Jurkat, Clone E6-1 (cell line): ENCODE results near the gene ZBTB32.
"Not testable (repeated sequence)": the region's sequence is repeated elsewhere in the genome, so short reads cannot be mapped to it uniquely, and the experiment has no call there.

ENCODE experiments used
- DNase-seq: peaks from one replicate; pipeline ENCODE4 v3.0.0-alpha.2; 2011; ENCODE audit warnings: low read depth, low spot score
- H3K4me3 ChIP-seq: 2 replicates; pipeline ENCODE4 v1.5.1; 2011; ENCODE audit warnings: mild to moderate bottlenecking, low read length, control low read depth, moderate library complexity

ZBTB32 gene

DNA sequence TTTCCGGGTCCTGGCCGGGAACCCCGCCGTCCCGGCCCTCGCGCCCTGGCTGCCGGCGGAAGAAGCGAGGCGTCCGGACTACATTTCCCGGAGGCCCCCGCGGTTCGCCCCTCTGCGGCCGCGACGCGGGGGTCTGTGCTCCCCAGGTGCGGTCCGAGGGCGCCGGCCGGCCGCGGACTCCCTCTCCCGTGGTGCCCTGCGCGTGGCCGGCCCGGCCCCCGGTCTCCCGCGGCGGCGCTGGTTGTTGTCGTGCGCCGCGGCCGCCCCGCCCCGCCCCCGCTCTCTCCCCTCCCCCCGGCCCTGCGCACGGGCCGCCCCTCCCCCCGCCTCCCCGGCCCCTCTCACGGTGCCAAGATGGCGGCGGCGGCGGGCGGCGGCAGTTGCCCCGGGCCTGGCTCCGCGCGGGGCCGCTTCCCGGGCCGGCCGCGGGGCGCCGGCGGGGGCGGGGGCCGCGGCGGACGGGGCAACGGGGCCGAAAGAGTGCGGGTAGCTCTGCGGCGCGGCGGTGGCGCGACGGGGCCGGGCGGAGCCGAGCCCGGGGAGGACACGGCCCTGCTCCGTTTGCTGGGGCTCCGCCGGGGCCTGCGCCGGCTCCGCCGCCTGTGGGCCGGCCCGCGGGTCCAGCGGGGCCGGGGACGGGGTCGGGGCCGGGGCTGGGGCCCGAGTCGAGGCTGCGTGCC, 13.4 kb downstream of the ZBTB32 start, which contains the start of gene KMT2B:
Gene KMT2B (plus strand): TSS at position 339 of the 680 bp plus-strand sequence. CDS start 16 bp downstream, at position 355.
- no peak for DNase-seq
- H3K4me3 ChIP-seq, result peak within 1 kb of the TSS; percentile 87

DNA sequence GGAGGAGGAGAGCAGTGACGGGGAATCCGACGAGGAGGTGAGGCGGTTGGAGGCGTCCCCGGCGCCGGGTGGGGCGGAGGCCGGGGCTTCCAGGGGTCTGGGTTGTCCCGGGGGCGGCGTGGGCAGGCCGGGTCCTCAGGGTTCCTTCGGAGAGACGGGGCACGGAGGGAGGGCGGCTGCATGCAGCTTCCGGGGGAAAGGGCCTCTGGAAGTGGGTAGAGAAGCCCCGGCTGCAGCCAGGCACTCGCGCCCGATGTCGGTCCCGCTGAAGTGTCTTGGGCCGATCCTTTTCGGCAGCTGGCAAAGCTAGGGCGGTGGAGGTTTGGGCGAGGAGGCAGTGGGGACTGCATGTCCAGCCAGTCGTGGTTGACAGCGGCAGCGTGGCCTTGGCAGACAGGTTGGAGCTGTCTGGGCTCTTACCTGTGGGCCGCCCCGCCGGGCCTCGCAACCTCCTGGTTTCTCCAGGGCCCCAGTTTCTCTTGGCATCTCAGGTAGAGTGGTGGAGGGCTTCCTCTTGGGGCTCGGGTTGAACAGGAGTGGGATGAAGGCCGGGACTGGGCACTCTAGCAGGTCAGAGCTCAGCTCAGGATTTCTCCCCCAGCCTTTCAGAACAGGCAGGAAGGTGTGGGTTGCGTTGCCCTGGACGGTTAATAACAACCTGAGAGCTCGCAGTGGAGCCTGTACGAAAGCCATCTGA, 14.1 kb downstream of the ZBTB32 start:
- H3K4me3 ChIP-seq, result peak overlapping the region; percentile 87
- DNase-seq, result no peak

- no peak for DNase-seq
- no peak overlapping the region for H3K4me3 ChIP-seq
Measured at GRCh38 chr19:35719402-35720162, 15.2 kb downstream of the ZBTB32 start.

GRCh38 chr19:35720163-35720524, 15.8 kb downstream of the ZBTB32 start:
- H3K4me3 ChIP-seq, result no peak overlapping the region
- no peak for DNase-seq

GRCh38 chr19:35720648-35721047, 16.3 kb downstream of the ZBTB32 start:
- H3K4me3 ChIP-seq, result no peak overlapping the region
- no peak for DNase-seq

GRCh38 chr19:35721374-35721773, 17.0 kb downstream of the ZBTB32 start:
- DNase-seq, result no peak
- H3K4me3 ChIP-seq, result no peak overlapping the region

DNA sequence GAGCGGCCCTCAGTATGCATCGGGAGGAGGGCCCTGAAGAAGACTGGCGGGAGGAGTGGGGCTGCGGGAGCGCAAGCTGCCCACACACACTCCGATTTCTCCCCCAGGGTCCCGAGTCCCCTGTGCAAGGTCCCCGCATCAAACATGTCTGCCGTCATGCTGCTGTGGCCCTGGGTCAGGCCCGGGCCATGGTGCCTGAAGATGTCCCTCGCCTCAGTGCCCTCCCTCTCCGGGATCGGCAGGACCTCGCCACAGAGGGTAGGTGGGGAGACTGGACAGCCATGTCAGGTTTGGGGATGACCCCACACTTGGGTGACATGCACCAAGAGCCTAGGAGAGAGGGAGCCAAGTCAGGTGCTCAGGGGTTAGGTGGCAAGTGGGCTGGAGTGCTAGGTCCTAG, 18.1 kb downstream of the ZBTB32 start:
- H3K4me3 ChIP-seq, result no peak overlapping the region
- DNase-seq, result no peak

DNA sequence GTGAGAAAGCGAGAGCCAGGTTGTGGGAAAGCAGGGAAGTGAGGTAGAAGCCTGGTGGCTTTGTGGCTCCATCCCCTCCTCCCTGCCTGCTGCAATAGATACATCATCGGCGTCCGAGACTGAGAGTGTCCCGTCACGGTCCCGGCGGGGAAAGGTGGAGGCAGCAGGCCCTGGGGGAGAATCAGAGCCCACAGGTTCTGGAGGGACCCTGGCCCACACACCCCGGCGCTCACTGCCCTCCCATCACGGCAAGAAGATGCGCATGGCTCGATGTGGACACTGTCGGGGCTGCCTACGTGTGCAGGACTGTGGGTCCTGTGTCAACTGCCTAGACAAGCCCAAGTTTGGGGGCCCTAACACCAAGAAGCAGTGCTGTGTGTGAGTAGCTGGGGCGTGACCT, 18.5 kb downstream of the ZBTB32 start:
- DNase-seq, result no peak
- no peak overlapping the region for H3K4me3 ChIP-seq

GRCh38 chr19:35723671-35724070, 19.3 kb downstream of the ZBTB32 start:
- DNase-seq, result no peak
- no peak overlapping the region for H3K4me3 ChIP-seq

DNA sequence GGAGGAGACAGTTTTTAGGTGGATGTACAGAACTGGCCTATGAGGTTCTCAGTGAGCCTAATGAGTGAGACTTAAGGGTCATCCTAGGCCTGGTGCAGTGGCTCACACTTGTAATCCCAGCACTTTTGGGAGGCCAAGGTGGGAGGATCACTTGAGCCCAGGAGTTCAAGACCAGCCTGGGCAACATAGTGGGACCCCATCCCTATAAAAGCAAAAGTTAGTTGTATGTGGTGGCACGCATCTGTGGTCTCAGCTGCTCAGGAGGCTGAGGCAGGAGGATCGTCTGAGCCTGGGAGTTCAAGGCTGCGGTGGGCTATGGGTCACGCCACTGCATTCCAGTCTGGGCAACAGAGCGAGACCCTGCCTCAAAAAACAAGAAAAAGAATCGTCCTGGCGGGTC, 19.8 kb downstream of the ZBTB32 start:
- not testable (repeated sequence) for DNase-seq, H3K4me3 ChIP-seq

GRCh38 chr19:35724560-35724959, 20.2 kb downstream of the ZBTB32 start:
- no peak overlapping the region for H3K4me3 ChIP-seq
- no peak for DNase-seq

- H3K4me3 ChIP-seq, result no peak overlapping the region
Measured at GRCh38 chr19:35725216-35725861, 21.0 kb downstream of the ZBTB32 start.

GRCh38 chr19:35727053-35727955, 22.9 kb downstream of the ZBTB32 start:
- H3K4me3 ChIP-seq, result no peak overlapping the region
- DNase-seq, result no peak

More at GRCh38 chr19:35725216-35725861, 21.0 kb downstream of the ZBTB32 start:
- DNase-seq, result no peak

DNA sequence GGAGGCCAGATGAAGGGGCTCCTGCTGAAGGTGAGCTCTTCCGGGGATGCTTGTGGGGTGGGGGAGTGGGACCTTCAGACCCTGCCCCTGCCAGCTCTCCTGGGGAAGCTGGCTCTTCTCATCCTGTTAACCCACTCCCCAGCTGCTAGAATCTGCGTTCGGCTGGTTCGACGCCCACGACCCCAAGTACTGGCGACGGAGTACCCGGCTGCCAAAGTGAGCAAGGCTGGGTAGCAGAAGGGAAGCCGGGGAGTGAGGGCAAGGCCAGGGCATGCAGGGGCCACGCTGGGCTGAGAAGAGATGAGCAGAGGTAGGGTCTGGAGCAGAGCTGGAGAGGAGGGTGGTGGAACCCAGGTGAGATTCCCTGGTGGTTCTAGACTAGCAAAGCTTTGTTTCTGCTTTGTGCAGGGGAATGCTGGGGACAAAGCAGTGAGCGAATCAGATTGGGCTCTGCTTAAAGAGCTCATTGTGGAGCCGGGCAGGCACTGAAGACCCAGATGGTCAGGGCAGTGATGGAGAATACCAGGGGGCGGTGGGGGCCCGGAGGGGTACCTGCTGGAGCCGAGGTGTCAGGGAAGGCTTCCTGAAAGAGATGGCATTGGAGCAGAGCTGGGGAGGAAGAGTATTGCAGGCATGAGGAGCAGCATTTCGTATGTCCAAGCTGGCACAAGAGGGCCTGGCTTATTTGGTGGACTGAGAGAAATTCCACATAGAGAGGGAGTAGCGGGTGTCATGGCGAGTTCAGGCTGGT, 23.8 kb downstream of the ZBTB32 start:
- no peak overlapping the region for H3K4me3 ChIP-seq
- DNase-seq, result no peak

DNA sequence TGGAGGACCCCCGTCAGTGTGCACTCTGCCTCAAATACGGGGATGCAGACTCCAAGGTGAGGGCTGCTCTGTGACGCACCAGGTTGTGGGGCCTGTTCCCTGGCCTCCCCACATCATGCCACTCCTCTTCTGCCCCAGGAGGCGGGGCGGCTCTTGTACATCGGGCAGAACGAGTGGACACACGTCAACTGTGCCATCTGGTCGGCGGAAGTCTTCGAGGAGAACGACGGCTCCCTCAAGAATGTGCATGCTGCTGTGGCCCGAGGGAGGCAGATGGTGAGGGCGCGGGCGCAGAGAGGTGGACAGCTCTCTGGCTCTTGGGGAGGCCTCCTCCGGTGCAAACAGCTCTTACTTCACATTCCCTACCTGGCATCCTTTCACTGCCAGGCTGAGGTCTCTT, 24.7 kb downstream of the ZBTB32 start:
- no peak for DNase-seq
- H3K4me3 ChIP-seq, result no peak overlapping the region

- no peak for DNase-seq
- H3K4me3 ChIP-seq, result no peak overlapping the region
Measured at GRCh38 chr19:35729763-35730162, 25.4 kb downstream of the ZBTB32 start.

GRCh38 chr19:35730326-35730725, 26.0 kb downstream of the ZBTB32 start:
- no peak for DNase-seq

GRCh38 chr19:35731353-35731752, 27.0 kb downstream of the ZBTB32 start:
- H3K4me3 ChIP-seq, result no peak overlapping the region
- DNase-seq, result no peak

More at GRCh38 chr19:35730326-35730725, 26.0 kb downstream of the ZBTB32 start:
- H3K4me3 ChIP-seq, result no peak overlapping the region
